Measurements from ENCODE around the gene CD37. TPM values are rescaled to one million over a fixed set of nuclear protein-coding genes. Genes with fewer than 3 reads are reported as not detected.

Gene CD37
- total RNA-seq, 1 experiment from 2014 or later: not detected

GRCh38 chr19:49362048-49362928 is 27.1 kb downstream of the CD37 start, which contains the start of gene TEAD2:
Gene TEAD2, minus strand, starts transcription at chr19:49362416. Its CDS starts 2,341 bp downstream, at chr19:49360075.
- H3K27me3 ChIP-seq (ENCODE audit: insufficient read depth, low read length): no peaks in the 10 kb centered on the region
- Mint-ChIP-seq H3K4me3 (no peak within 1 kb of the TSS), H3K27ac (peak within 1 kb of the TSS; percentile 97 to 98 (median 98); a peak in 6 of 7 replicates), H3K27me3 (ENCODE audit: low read depth) (peaks cover 3% of the 10 kb centered on the region), H3K36me3 (ENCODE audit: insufficient read depth in 1 of 3, low read depth in 3 of 3) (peaks cover 19 to 27% (median 23%) of the 10 kb centered on the region in 3 experiments; a peak in 6 of 7 replicates), H3K9me3 (no peaks in the 10 kb centered on the region), H3K4me1 (peaks cover 4 to 20% of the 10 kb centered on the region in 2 experiments)
- peak within 1 kb of the TSS; percentile 96 for H3K4me2 ChIP-seq (ENCODE audit: insufficient read depth, insufficient read length, low read length)
- H2BK12ac ChIP-seq (ENCODE audit: insufficient read length, low read depth, low read length): peak within 1 kb of the TSS; percentile 79
- peaks cover 6% of the 10 kb centered on the region for H3K79me1 ChIP-seq (ENCODE audit: insufficient read depth, low read depth, low read length, poor library complexity, severe bottlenecking)
- no peak within 1 kb of the TSS; the same call in 1 of the 2 replicates for H2BK15ac ChIP-seq (ENCODE audit: low read depth, low read length)
- peak within 1 kb of the TSS; percentile 58 for H2BK5ac ChIP-seq (ENCODE audit: insufficient read length, low read length)
- H3K9ac ChIP-seq (ENCODE audit: extremely low read depth, insufficient read length, low read length): peak within 1 kb of the TSS; percentile 96
- H3K9me3 ChIP-seq (ENCODE audit: control insufficient read depth, low read depth, low read length): no peaks in the 10 kb centered on the region
- H2AK5ac ChIP-seq (ENCODE audit: insufficient read length, low read length): no peak within 1 kb of the TSS
- peak within 1 kb of the TSS; percentile 100 for H3K4ac ChIP-seq (ENCODE audit: low read depth, low read length)
- H4K20me1 ChIP-seq (ENCODE audit: control insufficient read depth, insufficient read depth, insufficient read length): no peaks in the 10 kb centered on the region
- H3K27ac ChIP-seq (ENCODE audit: insufficient read length, low read depth, low read length): no peak within 1 kb of the TSS
- WGBS (ENCODE audit: extremely low coverage, insufficient read length, low lambda C conversion rate): no CpG with 5 or more reads among the region's 52 CpGs
- no peak within 1 kb of the TSS for H2AFZ ChIP-seq (ENCODE audit: low read length)
- TF ChIP-seq CTCF (conservative IDR thresholded peaks at IDR 0.05): no peak
- H3K56ac ChIP-seq (ENCODE audit: insufficient read length, low read depth, low read length): no peak within 1 kb of the TSS
- no peaks in the 10 kb centered on the region; the same call in 1 of the 2 replicates for H3K4me1 ChIP-seq (ENCODE audit: insufficient read depth, low read length)
- H4K91ac ChIP-seq (ENCODE audit: insufficient read length, low read depth, low read length): peak within 1 kb of the TSS; percentile 95
- DNase-seq: peak; percentile 81
- H3T11ph ChIP-seq (ENCODE audit: low read length): peak within 1 kb of the TSS; percentile 93
- H3K23me2 ChIP-seq (ENCODE audit: insufficient read length, low read depth, low read length, poor library complexity, severe bottlenecking): peaks cover 8% of the 10 kb centered on the region
- peak within 1 kb of the TSS; percentile 98 for H3K14ac ChIP-seq (ENCODE audit: insufficient read depth, low read length)
- no peak within 1 kb of the TSS for H3K23ac ChIP-seq (ENCODE audit: insufficient read length, low read depth, low read length)
- peaks cover 6% of the 10 kb centered on the region; the same call in 1 of the 2 replicates for H3K79me2 ChIP-seq (ENCODE audit: insufficient read depth, low read length)
- H4K8ac ChIP-seq (replicated peaks; ENCODE audit: insufficient read length, low read depth, low read length): no peak within 1 kb of the TSS
- H3K18ac ChIP-seq (ENCODE audit: insufficient read length, low read depth, low read length): peak within 1 kb of the TSS; percentile 99
- peak within 1 kb of the TSS; percentile 94 for H2BK120ac ChIP-seq (ENCODE audit: low read depth, low read length, poor library complexity, severe bottlenecking)
- no peak within 1 kb of the TSS for H2BK20ac ChIP-seq (ENCODE audit: low read depth, low read length, poor library complexity, severe bottlenecking)
- H4K5ac ChIP-seq (ENCODE audit: insufficient read length, low read depth, low read length): peak within 1 kb of the TSS; percentile 49

Data from H9 (cell line).